Measurements from ENCODE around the gene THSD7B. TPM values are rescaled to one million over a fixed set of nuclear protein-coding genes. Genes with fewer than 3 reads are reported as not detected.

THSD7B gene
- total RNA-seq, 4 donors from 2014 or later: 0.27 TPM; not detected in 3

GRCh38 chr2:137231628-137232027, 466.3 kb downstream of the THSD7B start:
- Histone ChIP-seq H3K27me3 (no peaks in the 10 kb centered on the region), H3K4me3 (no peak overlapping the region), H3K9me3 (no peaks in the 10 kb centered on the region), H3K4me1 (no peaks in the 10 kb centered on the region), H3K27ac (no peak overlapping the region), H3K36me3 (no peaks in the 10 kb centered on the region)
- intact Hi-C loops (cut with DNase I; ENCODE audit: low total_unique reads) (no loop called here), in situ Hi-C loops (cut with MboI; ENCODE audit: low pct_ligation_motif_present in 1 of 4, low pct_unique_long_range_greater_than_20kb in 1 of 4, low sequenced_read_pairs in 3 of 4) (no loop called here)
- TF ChIP-seq POLR2A (IDR thresholded peaks at IDR 0.05) (no peak), EP300 (IDR thresholded peaks at IDR 0.05; ENCODE audit: low read depth) (no peak), POLR2AphosphoS5 (IDR thresholded peaks at IDR 0.05) (no peak)
- TF ChIP-seq, protein P1, sequence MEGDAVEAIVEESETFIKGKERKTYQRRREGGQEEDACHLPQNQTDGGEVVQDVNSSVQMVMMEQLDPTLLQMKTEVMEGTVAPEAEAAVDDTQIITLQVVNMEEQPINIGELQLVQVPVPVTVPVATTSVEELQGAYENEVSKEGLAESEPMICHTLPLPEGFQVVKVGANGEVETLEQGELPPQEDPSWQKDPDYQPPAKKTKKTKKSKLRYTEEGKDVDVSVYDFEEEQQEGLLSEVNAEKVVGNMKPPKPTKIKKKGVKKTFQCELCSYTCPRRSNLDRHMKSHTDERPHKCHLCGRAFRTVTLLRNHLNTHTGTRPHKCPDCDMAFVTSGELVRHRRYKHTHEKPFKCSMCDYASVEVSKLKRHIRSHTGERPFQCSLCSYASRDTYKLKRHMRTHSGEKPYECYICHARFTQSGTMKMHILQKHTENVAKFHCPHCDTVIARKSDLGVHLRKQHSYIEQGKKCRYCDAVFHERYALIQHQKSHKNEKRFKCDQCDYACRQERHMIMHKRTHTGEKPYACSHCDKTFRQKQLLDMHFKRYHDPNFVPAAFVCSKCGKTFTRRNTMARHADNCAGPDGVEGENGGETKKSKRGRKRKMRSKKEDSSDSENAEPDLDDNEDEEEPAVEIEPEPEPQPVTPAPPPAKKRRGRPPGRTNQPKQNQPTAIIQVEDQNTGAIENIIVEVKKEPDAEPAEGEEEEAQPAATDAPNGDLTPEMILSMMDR (IDR thresholded peaks at IDR 0.05): no peak
- DNase-seq: no peak
- 59 to 76% methylated on average over 4 of the region's 4 CpGs for WGBS, 2 donors (ENCODE audit: low coverage in 1 of 2)

DNA sequence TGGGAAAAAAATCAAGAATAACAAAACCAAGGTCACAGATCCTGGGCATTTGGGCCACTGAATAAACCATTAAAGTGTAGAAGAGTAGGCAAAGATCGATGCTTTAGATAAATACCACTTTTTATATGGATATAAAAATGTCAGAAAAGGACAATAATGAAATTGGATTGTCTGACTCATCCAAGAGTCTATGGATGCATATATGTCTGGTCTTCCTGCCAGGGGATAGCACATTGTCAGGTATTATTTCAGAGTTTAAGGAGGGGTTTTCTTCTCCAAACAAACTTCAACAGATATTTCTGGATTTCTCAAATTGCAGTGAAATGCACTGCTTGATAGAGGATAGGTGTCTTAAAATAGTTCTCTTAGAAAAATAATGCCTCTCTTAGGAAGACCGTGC, 466.7 kb downstream of the THSD7B start:
- Histone ChIP-seq H3K9me3 (no peaks in the 10 kb centered on the region), H3K4me1 (no peaks in the 10 kb centered on the region), H3K4me3 (no peak overlapping the region), H3K36me3 (no peaks in the 10 kb centered on the region), H3K27me3 (no peaks in the 10 kb centered on the region), H3K27ac (no peak overlapping the region)
- DNase-seq: no peak
- TF ChIP-seq POLR2AphosphoS5 (IDR thresholded peaks at IDR 0.05) (no peak), EP300 (IDR thresholded peaks at IDR 0.05; ENCODE audit: low read depth) (no peak), POLR2A (IDR thresholded peaks at IDR 0.05) (no peak)
- TF ChIP-seq, protein P1 (IDR thresholded peaks at IDR 0.05): no peak
- intact Hi-C loops (cut with DNase I; ENCODE audit: low total_unique reads): no loop called here
- 51 to 57% methylated on average over 2 of the region's 2 CpGs for WGBS, 2 donors (ENCODE audit: low coverage in 1 of 2)
- in situ Hi-C loops (cut with MboI; ENCODE audit: low pct_ligation_motif_present in 1 of 4, low pct_unique_long_range_greater_than_20kb in 1 of 4, low sequenced_read_pairs in 3 of 4): no loop called here

- H3K36me3 ChIP-seq: no peaks in the 10 kb centered on the region
- TF ChIP-seq EP300 (IDR thresholded peaks at IDR 0.05; ENCODE audit: low read depth) (no peak), POLR2AphosphoS5 (IDR thresholded peaks at IDR 0.05) (no peak), POLR2A (IDR thresholded peaks at IDR 0.05) (no peak)
- TF ChIP-seq, protein P1 (IDR thresholded peaks at IDR 0.05): no peak
- no peaks in the 10 kb centered on the region for H3K27me3 ChIP-seq
- in situ Hi-C loops (cut with MboI; ENCODE audit: low pct_ligation_motif_present in 1 of 4, low pct_unique_long_range_greater_than_20kb in 1 of 4, low sequenced_read_pairs in 3 of 4): no loop called here
- H3K9me3 ChIP-seq: no peaks in the 10 kb centered on the region
- 77 to 87% methylated on average over 3 of the region's 3 CpGs for WGBS, 2 donors (ENCODE audit: low coverage in 1 of 2)
- H3K4me3 ChIP-seq: no peak overlapping the region
- H3K27ac ChIP-seq: no peak overlapping the region
- DNase-seq: no peak
- intact Hi-C loops (cut with DNase I; ENCODE audit: low total_unique reads): no loop called here
- H3K4me1 ChIP-seq: no peaks in the 10 kb centered on the region
These were observed 467.7 kb downstream of the THSD7B start for GRCh38 chr2:137233091-137233490.

DNA sequence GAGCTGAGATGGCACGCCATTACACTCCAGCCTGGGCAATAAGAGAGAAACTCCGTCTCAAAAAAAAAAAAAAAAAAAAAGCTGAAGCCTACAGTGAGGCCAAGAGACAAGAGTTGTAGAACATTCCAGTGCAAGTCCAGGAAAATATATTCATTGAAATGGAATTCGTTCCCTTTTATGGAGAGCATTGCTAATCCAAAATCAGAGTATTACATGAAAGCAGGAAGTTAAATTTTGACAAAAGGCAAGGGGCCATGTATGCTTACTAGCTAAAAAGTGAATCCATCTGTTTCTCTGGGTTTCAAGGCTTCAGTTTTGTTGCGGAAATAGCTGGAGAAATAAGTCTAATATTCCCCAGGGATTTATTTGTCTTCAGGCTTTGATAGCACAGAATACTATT, 471.7 kb downstream of the THSD7B start:
- no peak for DNase-seq
- Histone ChIP-seq H3K27ac (no peak overlapping the region), H3K9me3 (no peaks in the 10 kb centered on the region), H3K4me3 (no peak overlapping the region), H3K27me3 (no peaks in the 10 kb centered on the region), H3K4me1 (no peaks in the 10 kb centered on the region), H3K36me3 (no peaks in the 10 kb centered on the region)
- TF ChIP-seq POLR2A (IDR thresholded peaks at IDR 0.05): no peak
- TF ChIP-seq, protein P1 (IDR thresholded peaks at IDR 0.05): no peak
- no peak for TF ChIP-seq POLR2AphosphoS5 (IDR thresholded peaks at IDR 0.05)
- no peak for TF ChIP-seq EP300 (IDR thresholded peaks at IDR 0.05; ENCODE audit: low read depth)
- in situ Hi-C loops (cut with MboI; ENCODE audit: low pct_ligation_motif_present in 1 of 4, low pct_unique_long_range_greater_than_20kb in 1 of 4, low sequenced_read_pairs in 3 of 4) (no loop called here), intact Hi-C loops (cut with DNase I; ENCODE audit: low total_unique reads) (no loop called here)
- 69 to 74% methylated on average over 3 to 4 of the region's 4 CpGs for WGBS, 2 donors (ENCODE audit: low coverage in 1 of 2)
